ENCODE measurements around the gene CGGBP1.
"Not testable (repeated sequence)": the region's sequence is repeated elsewhere in the genome, so short reads cannot be mapped to it uniquely, and the experiment has no call there.

The CGGBP1 gene

DNA sequence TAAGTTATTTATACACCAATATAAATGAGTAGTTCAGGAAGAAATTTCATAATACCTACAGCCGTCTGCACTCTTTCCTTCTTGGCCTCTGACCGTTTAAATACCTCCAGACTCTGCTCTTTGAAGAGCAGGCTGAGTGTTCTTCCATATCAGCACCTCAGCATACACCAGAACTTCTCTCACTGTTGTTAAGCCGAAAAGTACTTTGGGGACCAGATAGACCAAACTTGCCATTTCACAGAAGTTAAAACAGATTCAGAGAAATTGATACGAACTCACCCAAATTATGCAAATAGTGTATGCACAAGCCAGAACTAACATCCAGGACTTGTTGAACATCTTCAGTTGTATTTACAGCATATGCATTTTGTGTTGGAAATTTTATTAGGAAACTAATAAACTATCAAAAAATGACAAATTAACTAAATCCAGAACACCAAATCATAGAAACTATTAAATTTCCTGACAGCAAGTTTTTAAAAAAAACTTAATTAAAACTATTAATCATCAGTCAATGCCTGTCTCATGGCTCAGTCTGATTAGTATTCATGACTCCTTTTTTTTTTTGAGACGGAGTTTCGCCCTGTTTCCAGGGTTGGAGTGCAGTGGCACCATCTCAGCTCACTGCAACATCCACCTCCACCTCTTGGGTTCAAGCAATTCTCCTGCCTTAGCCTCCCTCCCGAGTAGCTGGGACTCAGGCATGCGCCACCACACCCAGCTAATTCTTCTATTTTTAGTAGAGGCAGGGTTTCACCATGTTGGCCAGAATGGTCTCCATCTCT lies 24.1 kb downstream of the CGGBP1 start:
- no peak for DNase-seq (ENCODE audit: low read depth, low spot score)

GRCh38 chr3:88033808-88034207 lies 25.0 kb downstream of the CGGBP1 start:
- no peak for DNase-seq (ENCODE audit: low read depth, low spot score)

DNA sequence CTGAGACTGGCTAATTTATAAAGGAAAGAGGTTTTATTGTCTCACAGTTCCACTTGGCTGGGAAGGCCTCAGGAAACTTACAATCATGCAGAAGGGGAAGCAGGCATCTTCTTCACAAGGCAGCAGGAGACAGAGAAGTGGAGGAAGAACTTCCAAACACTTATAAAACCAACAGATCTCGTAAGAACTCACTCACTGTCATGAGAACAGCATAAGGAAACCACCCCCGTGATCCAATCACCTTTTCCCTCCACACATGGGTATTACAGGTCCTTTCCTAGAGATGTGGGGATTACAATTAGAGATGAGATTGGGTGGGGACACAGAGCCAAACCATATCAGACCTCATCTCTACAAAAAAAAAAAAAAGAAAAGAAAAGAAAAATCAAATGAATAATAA lies 25.7 kb downstream of the CGGBP1 start:
- DNase-seq (ENCODE audit: low read depth, low spot score) = no peak

DNA sequence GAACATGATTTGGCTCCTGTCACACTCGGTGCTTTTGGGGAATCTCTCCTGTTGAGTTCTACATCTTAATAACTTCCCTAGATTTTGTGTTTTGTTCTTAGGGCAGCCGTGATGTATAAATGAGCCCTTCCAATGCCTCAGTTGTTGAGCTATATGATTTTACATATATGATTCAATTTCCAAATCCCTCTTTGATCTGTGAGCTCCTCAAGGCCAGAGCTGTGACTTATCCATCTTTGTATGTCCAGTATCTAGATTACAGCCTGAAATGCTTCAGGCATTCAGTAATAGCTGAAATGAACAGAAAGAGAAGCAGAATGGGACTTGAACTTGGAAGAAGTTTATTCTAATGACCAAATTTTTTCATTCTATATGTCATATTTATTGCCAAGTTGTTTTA lies 26.6 kb downstream of the CGGBP1 start:
- no peak for DNase-seq (ENCODE audit: low read depth, low spot score)

DNA sequence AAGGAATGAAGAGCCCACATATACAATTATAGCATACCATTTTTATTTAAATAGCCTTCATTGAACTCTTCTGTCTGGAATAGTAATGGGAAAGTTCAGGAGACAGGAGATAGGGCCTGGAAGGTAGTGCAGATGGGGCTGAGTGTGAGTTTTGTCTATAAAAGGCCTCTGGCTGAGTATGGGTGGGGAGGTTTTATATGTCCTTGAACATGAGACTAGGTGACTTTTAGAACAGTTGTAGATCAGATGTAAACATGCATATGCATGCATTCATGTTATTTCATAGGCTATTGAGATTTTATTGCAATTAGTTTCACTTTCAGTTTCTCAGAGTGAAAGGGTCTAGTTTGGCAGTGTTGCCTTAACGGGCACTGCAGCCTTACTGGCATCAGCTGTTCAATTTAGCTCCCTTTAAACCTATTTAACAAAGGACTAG lies 27.1 kb downstream of the CGGBP1 start:
- no peak for DNase-seq (ENCODE audit: low read depth, low spot score)

GRCh38 chr3:88030210-88030609 lies 28.6 kb downstream of the CGGBP1 start:
- DNase-seq (ENCODE audit: low read depth, low spot score) = no peak

DNA sequence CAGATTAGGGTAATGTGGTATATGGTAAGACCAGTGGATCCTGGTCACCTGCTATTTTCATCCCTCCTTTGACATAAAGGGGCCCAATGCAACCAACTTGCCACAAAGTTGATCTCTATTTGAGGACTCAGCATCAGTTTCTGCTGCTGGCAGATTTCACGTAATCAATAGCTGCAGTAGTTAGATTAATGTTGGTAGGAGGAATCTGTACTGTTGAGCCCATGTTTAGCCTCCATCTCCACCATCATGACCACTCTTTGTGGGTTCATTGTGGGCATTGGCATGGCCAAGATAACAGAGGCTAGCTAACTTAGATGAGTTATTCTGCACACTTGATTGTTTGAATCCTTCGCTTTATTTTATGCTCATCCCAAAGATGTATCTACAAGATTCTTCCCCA lies 29.9 kb downstream of the CGGBP1 start:
- no peak for DNase-seq (ENCODE audit: low read depth, low spot score)

DNA sequence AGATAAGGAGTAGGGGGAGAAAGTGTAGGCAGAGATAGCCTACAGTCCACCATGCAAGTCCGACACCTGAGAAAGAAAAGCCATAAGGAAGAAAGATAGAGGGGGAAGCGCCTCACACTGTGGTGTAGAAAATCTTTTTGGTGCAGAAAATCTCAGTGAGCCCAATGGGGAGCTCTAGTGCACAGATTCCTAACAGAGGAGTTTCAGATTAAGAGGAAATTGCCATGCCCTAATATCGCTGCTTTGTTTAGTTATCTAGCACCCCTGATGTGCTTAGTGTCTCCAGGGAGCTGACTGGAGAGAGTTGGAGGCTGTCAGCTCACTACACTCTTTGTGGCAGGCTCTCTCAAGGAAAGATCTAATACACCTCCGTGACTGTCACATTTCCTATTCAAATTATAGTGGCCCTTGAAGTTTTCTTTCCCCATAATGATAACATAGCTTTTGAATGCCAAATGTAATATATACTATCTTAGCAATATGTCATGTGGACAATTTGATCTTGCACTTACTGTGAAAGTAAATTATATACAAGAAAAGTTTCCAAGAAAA lies 33.7 kb downstream of the CGGBP1 start:
- no peak for DNase-seq (ENCODE audit: low read depth, low spot score)

- no peak for DNase-seq (ENCODE audit: low read depth, low spot score)
These were observed 39.8 kb downstream of the CGGBP1 start for GRCh38 chr3:88019024-88019423.

DNA sequence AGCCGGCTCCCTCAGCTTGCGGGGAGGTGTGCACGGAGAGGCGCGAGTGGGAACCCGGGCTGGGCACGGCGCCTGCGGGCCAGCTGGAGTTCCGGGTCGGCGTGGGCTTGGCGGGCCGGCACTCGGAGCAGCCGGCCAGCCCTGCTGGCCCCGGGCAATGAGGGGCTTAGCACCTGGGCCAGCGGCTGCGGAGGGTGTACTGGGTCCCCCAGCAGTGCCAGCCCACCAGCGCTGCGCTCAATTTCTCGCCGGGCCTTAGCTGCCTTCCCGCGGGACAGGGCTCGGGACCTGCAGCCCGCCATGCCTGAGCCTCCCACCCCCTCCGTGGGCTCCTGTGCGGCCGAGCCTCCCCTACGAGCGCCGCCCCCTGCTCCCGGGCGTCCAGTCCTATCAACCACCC lies 43.1 kb downstream of the CGGBP1 start:
- not testable (repeated sequence) for DNase-seq (ENCODE audit: low read depth, low spot score)

DNA sequence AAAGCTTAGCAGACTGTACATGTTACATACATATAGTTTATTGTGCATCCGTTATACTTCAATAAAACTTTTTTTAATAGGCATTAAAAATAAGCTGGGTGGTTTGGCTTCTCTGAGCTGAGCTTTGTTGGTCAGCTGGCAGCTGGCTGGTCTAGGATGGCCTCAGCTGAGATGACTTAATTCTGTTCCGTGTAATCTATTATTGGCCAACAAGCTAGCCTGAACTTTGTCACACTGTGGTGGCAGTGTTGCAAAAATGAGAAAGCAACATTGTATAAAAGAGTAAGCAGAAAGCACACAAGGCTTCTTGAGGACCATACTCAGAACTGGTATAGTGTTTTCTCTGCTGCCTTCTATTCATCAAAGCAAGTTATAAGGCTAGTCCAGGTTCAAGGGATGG lies 45.2 kb downstream of the CGGBP1 start:
- DNase-seq (ENCODE audit: low read depth, low spot score) = no peak

GRCh38 chr3:88010810-88011209 lies 48.0 kb downstream of the CGGBP1 start:
- DNase-seq (ENCODE audit: low read depth, low spot score) = no peak

GRCh38 chr3:88009066-88009465 lies 49.7 kb downstream of the CGGBP1 start:
- no peak for DNase-seq (ENCODE audit: low read depth, low spot score)

- no peak for DNase-seq (ENCODE audit: low read depth, low spot score)
These were observed 53.7 kb downstream of the CGGBP1 start for GRCh38 chr3:88005066-88005465.

DNA sequence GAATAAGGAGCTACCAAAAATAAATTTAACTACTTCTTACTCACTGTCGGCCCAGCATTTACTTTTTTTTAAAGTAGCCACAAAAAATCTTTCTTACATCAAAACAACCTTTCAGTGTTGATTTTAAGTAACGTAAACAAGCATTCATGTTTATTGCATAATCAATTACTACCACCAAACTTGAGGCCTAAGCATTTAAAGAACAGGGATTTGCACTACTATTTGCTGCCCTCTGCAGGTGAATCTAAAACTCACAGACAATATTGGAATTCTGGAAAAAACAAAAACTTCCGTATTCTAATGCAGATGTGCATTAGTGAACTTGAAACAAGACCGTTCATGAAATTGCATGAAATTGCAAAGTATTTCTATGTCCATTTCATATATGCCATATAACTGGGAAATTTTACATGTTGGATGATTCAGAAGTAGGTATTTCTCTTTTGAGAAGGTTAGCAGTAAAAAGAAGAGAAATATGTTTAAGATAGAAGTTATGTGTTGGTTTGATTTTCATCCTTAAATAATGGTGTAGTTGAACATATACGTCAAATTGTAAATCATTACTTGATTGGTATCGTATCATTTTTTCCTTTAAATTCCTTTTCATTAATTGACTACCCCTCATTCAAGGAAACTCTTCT lies 55.6 kb downstream of the CGGBP1 start:
- DNase-seq (ENCODE audit: low read depth, low spot score) = no peak

DNA sequence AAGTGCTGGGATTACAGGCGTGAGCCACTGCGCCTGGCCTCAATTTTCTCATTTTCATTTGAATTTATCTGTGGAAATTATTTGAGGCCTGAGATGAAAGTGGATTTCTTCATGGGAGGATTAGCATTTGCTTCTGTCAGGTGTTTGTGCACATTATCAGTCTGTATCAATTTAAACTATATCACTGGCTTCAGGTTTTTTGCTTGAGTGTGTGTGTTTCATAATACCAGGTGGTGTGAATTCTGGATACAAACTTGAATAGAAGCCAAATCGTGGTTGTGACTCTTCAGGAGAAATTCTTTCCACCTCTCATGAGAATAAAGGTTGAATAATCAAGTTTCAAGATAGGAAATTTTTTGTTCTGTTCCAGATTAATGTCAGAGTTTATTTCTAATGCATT lies 56.4 kb downstream of the CGGBP1 start:
- no peak for DNase-seq (ENCODE audit: low read depth, low spot score)

All from activated naive CD8-positive, alpha-beta T cell treated with anti-CD3 and anti-CD28 coated beads, Interleukin-2, amount 50 U/mL, for 16 hours (primary cell).